Spleen (tissue), 7 donors: ENCODE measurements around the gene ABCG1.

Experiments
- POLR2A ChIP-seq, 3 donors: fragments of 450-650 bp; IDR thresholded peaks; one replicate each; pipeline ENCODE4 v1.5.1; 2017; ENCODE audit warnings: antibody characterized with exemption in 3 of 3, mild to moderate bottlenecking in 1 of 3
- POLR2AphosphoS5 ChIP-seq, 3 donors: sonication (generic); formaldehyde crosslinking; IDR thresholded peaks; one replicate each; pipeline ENCODE4 v1.5.1; 2017; ENCODE audit warnings: antibody characterized with exemption in 3 of 3
- TF ChIP-seq, protein P1 (sequence below), 11 experiments: fragments of 200-600 bp in 7 of 11; fragments of 450-650 bp in 4 of 11; sonication (generic) in 4 of 11; IDR thresholded peaks in 8 of 11; conservative IDR thresholded peaks in 3 of 11; 1 replicate in 7 of 11; 2 replicates in 4 of 11; pipeline versions ENCODE4 v1.4.0 to v1.8.0; 2016 to 2021; ENCODE audit warnings: antibody characterized with exemption in 11 of 11, inconsistent platforms in 4 of 11, mild to moderate bottlenecking in 1 of 11
- donor health status: DM: no; HTN: no; CAD: no; lungs with moderate emphysema.
- donor health status: DM: no; HTN: no; CAD: no.
- donor health status: DM: no; HTN: no; CAD: no.

DNA sequence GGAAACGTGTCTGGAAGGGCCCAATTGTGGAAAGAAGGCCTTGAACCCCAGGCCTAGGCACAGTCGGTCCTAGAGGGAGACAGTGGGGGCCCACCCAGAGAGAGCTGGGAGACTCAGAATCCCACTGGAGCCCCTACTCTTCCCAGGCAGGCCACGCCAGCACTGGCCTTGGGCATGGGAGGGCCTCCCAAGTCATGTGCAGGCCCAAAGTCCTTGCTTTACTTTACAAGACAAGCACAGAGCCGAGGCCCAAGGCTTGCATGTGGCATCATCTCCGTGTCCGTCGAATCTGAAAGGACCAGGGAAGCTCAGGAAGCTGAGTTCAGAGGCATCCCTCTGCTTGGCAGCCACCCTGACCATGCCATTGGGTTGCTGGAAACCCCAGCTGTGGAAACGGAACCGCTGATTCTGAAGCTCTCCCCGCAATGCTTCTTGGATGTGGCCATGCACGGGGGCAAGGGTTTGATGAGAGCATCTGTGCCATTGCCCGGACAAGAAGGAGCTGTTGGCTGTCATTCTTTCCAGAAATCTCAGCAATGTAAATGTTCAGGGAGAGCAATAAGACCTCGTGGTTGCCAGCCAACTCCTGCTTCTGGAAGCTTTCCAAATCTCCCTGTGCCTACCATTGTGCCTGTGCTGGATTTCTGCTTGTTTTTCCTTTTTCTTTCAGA lies 32.8 kb downstream of the ABCG1 start:
- TF ChIP-seq, protein P1, sequence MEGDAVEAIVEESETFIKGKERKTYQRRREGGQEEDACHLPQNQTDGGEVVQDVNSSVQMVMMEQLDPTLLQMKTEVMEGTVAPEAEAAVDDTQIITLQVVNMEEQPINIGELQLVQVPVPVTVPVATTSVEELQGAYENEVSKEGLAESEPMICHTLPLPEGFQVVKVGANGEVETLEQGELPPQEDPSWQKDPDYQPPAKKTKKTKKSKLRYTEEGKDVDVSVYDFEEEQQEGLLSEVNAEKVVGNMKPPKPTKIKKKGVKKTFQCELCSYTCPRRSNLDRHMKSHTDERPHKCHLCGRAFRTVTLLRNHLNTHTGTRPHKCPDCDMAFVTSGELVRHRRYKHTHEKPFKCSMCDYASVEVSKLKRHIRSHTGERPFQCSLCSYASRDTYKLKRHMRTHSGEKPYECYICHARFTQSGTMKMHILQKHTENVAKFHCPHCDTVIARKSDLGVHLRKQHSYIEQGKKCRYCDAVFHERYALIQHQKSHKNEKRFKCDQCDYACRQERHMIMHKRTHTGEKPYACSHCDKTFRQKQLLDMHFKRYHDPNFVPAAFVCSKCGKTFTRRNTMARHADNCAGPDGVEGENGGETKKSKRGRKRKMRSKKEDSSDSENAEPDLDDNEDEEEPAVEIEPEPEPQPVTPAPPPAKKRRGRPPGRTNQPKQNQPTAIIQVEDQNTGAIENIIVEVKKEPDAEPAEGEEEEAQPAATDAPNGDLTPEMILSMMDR (IDR thresholded peaks at IDR 0.05 in 8 of 11, conservative IDR thresholded peaks at IDR 0.05 in 3 of 11) = no peak
- TF ChIP-seq POLR2AphosphoS5 (IDR thresholded peaks at IDR 0.05) (no peak), POLR2A (IDR thresholded peaks at IDR 0.05) (no peak)
